NCI-H345 (cell line): ENCODE data around the gene KCTD21.

Source experiments
- DNase-seq: peaks from one replicate; lab custom pipeline; 2025; lab: John Stamatoyannopoulos, UW

KCTD21 gene

DNA sequence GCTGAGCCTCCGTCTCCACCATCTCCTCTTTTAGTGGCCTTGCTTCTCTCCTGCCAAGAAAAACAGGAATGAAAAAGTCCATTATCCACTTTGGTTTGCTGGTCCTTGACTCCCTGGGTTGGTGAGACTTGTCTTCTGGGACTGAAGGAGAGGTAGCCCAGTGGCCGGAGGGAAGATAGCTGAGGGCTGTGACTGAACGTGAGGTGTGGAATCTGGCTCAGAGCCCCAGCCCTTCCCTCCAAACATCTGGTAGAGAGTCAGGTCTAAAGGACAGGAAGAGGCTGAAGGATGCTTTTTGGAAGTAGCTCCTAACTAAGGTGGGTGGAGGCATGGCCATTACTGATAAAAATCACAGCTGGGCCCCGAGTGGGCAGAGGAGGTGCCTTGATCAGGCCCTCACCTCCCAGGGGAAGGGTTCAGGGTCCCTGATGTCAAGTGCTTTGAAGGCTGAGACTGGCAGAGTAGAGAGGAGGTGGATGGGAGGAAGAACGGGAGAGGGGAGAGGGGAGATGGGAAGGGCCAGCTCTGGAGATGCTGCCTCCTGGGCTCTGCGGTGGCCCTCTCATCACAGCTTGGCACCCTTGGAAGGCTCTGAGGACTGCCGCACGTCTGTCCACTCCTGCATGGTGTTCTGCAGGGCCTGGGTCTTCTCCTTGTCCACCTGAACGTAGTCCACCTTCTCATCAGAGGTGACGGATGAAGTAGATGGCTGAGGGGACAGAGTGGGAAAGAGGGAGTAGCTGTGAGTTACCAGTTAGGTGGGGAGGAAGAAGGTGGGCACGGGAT, 30.5 kb upstream of the KCTD21 start:
- no peak for DNase-seq

DNA sequence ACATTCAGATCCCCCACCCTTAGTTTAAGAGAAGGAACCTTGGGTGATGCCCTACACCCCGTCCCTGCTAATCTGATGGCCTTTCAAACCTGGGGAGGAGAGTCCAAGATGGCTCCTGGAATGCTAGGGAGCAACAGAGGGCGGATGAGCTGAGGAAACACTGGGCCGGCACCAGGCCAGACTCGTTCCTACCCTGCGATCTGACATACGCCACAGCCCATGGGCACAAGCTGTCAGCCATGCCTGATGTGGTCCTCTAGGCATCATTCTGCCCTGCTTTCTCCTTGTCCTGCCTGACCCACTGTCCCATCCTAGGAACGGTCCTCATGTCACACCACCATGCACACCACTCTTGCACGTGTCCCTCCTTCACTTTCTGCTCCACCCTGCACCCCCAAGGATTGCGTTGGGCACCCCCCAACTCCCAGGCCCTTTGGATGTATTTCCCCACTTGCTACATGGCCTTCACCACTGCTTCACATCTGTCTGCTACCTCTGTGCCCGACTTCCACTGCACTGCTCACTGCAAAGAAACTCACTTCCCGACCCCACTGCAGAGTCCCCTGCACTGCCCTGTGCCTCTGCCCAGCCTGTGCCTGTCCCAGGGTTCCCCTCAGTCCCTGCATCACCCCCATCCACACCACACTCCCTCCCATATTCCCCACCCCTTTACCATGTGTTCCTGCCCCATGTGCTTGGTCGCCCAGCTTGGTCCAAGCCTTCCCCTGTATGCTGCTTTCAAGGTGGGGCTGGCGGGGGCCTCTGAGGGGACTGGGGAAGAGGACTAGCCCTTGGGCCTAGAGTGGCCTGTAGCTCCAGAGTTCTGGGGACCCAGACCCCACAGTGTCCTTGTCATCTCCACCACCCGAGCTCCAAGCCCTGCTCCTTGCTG, 29.5 kb upstream of the KCTD21 start:
- no peak for DNase-seq

DNA sequence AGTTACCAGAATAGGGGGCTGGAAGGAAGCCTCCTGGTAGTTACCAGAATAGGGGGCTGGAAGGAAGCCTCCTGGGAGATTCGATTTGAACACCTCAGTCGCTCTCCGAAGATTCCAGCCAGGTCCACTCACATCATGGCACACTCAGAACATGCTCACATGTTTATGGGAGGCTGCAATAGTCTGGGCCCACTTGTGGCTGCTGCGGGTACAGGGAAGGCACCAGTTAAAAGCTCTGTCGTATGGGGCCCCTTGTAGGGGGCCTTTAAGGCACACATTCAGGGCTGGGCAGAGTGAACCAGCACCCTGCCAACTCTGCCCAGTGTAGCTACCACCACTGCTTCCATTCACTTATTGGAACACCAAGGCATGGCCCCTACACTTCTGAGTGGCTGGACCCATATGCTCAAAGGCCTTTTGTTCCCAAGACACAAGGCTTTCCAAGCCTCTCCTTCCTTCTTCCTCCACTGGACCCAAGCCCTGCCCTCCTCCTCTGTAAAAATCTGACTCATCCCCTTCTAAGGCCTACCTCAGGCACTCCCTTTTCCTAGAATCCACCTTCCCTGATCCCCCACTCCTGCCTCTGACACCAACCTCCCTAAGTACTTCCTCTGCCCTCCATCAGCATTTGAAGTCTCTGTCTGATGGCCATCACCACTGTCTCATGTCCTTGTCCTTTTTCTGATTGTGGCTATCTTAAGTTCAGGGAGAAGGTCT, 28.3 kb upstream of the KCTD21 start:
- DNase-seq = no peak

DNA sequence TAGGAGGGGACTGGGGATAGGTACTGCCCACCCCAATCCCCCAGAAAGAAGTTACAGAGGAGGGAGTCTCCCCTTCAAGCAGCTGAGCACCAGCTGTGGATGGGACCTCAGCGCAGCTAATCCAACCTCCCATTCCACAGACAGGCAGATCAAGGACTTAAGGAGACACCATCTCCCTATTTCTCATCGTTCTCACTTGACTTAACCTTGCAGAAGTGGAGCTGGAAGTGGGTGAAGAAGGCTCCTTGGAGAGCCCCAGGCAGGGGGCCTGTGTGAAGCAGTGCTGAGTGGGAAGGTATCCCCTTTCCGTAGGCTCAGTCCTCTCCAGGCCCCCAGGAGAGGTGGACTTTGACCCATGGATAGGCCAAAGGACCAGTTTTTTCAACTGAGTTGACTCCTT, 27.6 kb upstream of the KCTD21 start:
- DNase-seq = no peak

DNA sequence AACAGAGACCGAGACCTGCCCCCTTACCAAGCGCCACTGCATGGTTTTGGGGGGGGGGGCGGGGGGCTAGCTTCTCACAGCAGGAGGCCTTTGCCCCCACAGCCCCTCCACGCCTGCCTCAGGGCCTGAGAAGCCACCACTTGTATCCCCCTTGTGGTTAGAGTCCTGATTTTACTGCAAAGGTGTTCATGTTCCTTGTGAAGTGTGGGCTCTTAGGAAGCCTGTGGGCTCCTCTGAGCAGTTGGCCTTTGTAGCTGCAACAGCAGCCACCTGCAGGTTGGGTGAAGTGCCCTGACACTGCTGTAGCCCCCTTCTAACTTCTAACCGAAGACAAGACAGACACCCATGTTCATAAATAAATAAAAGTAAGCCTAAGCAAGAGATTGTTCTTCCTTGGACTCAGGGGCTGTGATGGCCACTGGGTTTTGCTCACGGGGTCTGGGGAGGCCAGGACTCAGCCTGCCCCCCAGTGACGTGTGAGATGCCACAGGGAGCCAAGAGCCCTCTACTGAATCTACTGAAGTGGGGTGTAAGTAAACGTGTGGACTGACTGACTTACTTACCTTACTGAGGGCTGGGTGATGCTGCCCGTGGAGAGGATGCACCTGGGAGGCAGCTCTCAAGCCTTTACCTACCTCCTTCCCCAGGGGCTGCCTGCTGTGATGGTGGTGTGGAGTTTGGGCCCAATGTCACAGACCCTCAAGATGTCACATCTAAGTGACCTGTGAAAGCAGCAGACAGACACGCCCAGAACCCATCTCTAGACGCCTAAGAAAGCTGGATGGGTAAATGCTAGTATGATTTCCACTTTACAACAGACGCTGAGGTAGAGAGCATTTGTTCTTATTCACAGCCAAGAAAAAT, 26.1 kb upstream of the KCTD21 start:
- DNase-seq = no peak

- peak; percentile 30 for DNase-seq
Measured at GRCh38 chr11:78213526-78214330, 25.3 kb upstream of the KCTD21 start.

DNA sequence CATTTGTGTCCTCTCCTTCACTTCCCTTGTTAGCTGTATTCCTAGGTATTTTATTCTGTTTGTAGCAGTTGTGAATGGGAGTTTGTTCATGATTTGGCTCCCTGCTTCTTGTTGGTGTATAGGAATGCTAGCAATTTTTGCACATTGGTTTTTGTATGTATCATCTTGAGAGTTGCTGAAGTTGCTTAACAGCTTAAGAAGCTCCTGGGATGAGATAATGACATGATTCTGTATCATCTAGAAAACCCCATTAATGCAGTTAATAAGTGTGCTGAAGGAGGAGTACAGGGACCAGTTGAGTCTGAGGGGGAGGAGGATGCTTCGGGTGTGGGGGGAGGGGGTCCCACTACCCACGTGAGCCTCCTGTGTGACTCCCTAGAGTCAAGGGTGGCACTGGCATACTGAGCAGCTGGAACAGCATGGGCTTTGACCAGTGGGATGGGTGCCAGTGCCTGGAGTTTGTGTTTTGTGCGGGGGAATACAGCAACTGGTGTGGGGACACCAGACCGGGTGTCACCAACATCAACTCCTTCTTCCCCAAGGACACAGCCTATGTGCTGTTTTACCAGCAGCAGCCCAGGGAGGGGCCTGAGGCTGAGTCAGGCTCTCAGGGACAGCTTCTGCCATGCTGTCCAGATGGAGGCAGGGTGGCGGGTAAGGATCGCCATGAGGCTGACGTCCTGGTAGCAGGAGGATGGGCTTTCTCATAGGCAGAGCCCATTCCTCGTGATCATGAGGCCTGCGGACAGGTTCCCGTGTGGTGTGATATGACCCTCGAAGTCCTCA, 24.4 kb upstream of the KCTD21 start:
- no peak for DNase-seq

DNA sequence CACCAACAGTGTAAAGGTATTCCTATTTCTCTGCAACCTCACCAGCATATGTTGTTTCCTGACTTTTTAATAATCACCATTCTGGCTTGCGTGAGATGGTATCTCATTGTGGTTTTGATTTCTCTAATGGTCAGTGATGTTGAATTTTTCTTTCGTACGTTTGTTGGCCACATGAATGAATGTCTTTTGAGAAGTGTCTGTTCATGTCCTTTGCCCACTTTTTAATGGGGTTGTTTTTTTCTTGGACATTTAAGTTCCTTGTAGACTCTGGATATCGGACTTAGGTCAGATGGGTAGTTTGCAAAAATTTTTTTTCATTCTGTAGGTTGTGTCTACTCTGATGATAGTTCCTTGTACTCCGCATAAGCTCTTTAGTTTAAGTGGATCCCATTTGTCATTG, 23.1 kb upstream of the KCTD21 start:
- DNase-seq = no peak

- DNase-seq = no peak
Measured at GRCh38 chr11:78210000-78210608, 21.7 kb upstream of the KCTD21 start.

- DNase-seq = no peak
Measured at GRCh38 chr11:78209478-78209877, 21.1 kb upstream of the KCTD21 start.

DNA sequence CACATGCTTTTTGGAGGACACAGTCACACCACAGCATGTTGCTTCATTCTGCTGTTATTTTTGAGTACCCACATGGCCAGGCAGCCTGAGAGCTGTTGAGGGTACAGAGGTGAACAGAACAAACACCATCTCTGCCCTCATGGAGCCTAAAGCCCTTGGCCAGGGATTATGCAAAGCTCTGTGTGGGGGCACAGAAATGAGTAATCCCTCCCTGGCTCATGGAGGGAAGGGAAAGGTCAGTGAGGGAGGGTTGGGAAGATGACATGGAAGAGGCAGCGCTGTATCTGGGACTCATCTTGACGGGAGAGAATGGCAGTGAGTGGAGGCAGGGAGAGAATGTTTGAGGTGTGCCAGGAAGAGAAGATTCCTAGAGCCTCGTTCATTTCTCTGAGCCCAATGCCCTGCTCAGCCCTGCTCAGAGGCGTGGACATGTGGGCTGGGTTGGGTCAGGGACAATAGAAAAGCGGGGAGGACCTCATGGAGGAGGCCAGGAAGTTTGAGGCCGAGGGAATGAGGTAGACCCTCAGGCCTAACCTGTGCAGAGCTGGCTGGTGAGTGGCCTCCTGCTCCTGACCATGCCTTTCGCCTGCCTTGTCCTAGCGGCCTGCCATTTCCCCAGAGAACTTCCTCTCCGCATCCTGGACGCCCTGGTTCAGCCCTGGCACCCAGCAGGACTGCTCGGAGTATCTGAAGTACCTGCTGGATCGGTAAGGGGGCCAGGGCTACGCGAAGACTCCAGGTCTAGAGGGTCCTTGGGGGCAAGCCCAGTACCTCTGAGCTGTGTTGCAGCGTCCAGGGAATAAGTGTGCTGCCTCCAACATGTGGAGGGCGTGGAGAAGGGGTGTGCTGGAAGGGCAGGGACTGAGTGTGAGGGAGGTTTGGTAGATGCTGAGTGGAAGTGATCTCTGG, 20.1 kb upstream of the KCTD21 start:
- DNase-seq = no peak

GRCh38 chr11:78207532-78208256, 19.3 kb upstream of the KCTD21 start:
- no peak for DNase-seq

DNA sequence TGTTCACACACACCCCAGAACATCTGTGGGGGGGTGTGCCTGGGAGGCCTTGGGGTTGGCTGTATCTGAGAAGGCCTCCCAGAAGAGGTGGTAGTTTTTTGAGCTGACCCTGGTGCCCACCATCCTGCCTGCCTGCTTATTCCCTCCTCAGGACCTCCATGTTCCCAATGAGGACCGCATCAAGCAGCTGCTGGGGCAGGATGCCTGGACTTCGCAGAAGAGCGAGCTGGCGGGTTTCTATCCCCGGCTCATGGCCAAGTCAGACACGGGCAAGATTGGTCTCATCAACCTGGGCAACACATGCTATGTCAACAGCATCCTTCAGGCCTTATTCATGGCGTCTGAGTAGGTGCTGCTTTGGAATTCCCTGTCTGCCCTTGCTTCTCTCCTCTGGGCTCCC, 17.3 kb upstream of the KCTD21 start:
- no peak for DNase-seq

DNA sequence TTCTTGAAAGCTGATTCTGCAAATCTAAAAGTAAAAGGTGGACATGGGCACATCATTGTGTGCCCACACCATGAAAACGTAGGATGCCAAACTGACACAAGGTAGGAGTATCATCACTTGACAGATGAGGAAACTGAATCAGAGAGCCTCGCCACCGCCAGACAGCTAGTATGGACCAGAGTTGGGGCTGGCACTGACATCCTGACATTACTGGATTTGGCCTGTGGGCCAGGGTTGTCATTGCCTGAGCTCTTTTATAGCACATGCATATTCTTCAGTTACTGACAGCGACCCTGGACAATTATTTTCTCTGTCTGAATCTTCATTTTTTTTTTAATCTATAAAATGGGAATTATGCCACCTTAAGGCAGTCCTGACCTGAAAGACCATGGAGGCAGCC, 16.8 kb upstream of the KCTD21 start:
- no peak for DNase-seq

- no peak for DNase-seq
Measured at GRCh38 chr11:78203184-78203583, 14.8 kb upstream of the KCTD21 start.

DNA sequence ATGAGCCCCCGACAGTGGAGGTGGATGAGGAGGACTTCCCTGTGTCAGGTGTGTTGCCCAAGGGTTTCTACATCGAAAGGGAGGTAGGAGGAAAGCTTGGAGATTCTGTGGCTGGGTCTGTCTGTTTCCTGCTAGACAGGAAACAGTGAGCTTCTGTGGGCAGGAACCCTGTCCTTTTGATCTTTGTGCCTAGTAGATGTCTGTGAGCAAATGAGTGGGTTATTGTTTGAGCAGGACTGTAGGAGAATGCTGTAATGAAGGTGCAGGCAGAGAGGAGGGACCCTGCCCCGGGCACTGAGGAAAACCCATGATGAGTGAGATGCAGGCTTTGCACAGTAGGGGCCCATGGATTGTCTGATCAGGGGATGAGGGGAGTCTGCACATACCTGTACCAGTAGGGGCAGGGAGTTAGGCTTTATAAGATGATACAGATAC, 14.3 kb upstream of the KCTD21 start:
- no peak for DNase-seq

DNA sequence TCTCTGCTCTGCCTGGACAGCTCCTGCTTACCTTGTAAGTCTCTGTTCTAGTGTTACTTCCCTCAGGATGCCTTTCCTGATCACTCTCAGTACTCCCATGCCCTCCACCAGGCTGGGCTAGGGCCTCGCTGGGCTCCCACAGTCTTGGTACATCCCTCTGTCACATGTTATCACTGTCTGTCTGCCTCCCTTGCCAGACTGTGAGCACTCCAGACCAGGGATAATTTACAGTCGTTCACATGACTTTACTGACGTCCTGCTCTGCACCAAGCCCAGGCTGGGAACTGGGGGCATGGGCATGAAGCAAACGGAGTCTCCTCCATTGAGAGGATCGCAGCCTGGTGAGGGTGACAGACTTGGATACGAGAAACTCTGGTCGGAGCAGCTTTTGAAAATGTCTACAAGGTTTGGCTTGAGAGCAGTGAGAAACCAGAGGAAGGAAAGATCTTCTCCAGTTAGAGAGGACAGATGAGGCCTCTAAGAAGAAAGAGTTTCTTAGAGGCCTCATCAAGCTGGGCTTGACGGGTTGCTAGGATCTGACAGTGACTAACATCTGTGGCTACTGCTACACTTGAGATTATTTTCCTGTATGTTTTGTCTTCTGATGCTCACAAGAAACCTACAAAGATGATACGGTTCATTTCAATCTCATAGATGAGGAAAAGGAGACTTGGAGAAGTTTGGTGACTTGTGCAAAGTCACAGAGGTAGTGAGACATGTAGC, 12.8 kb upstream of the KCTD21 start:
- DNase-seq = no peak
